Limb (tissue), 2 donors: ENCODE results near the gene DOCK4.

Source experiments
- DNase-seq, 2 donors: peaks; one replicate each; pipeline ENCODE4 v3.0.0-alpha.2; 2016; ENCODE audit errors: extremely low spot score in 2 of 2

DOCK4 gene

GRCh38 chr7:112223310-112223709 is 17.1 kb upstream of the DOCK4 start:
- DNase-seq: no peak

- DNase-seq: no peak
Measured at GRCh38 chr7:112220877-112221434, 14.8 kb upstream of the DOCK4 start.

GRCh38 chr7:112215787-112216186 is 9.6 kb upstream of the DOCK4 start:
- DNase-seq: no peak

GRCh38 chr7:112214883-112215282 is 8.7 kb upstream of the DOCK4 start:
- DNase-seq: no peak

GRCh38 chr7:112214268-112214667 is 8.1 kb upstream of the DOCK4 start:
- no peak for DNase-seq

GRCh38 chr7:112213735-112214134 is 7.5 kb upstream of the DOCK4 start:
- no peak for DNase-seq

GRCh38 chr7:112212571-112212970 is 6.4 kb upstream of the DOCK4 start:
- DNase-seq: no peak

GRCh38 chr7:112211348-112211907 is 5.2 kb upstream of the DOCK4 start:
- no peak for DNase-seq

GRCh38 chr7:112207765-112208164 is 1.6 kb upstream of the DOCK4 start:
- DNase-seq: no peak

- no peak for DNase-seq
Measured at GRCh38 chr7:112206991-112207592, 893 bp upstream of the DOCK4 start.

GRCh38 chr7:112205343-112206237 is 609 bp downstream of the DOCK4 start:
- DNase-seq: peak; percentile 39 to 85

GRCh38 chr7:112204499-112205342 is 1.5 kb downstream of the DOCK4 start:
- DNase-seq: peak in 1 of 2 donors; percentile 36

GRCh38 chr7:112203365-112203739 is 2.8 kb downstream of the DOCK4 start:
- no peak for DNase-seq

GRCh38 chr7:112202816-112203215 is 3.4 kb downstream of the DOCK4 start:
- DNase-seq: no peak

- no peak for DNase-seq
Measured at GRCh38 chr7:112201839-112202238, 4.4 kb downstream of the DOCK4 start.

- DNase-seq: no peak
Measured at GRCh38 chr7:112201411-112201810, 4.8 kb downstream of the DOCK4 start.

- DNase-seq: no peak
Measured at GRCh38 chr7:112199672-112200071, 6.5 kb downstream of the DOCK4 start.

- DNase-seq: no peak
Measured at GRCh38 chr7:112199035-112199655, 7.1 kb downstream of the DOCK4 start.

GRCh38 chr7:112197322-112197721 is 8.9 kb downstream of the DOCK4 start:
- DNase-seq: no peak

- no peak for DNase-seq
Measured at GRCh38 chr7:112195717-112196116, 10.5 kb downstream of the DOCK4 start.

- no peak for DNase-seq
Measured at GRCh38 chr7:112193915-112194502, 12.2 kb downstream of the DOCK4 start.
